Lung (tissue), 12 donors: ENCODE data around the gene LSAMP. TPM values are rescaled to one million over a fixed set of nuclear protein-coding genes. Genes with fewer than 3 reads are reported as not detected.
"Not testable (repeated sequence)": the region's sequence is repeated elsewhere in the genome, so short reads cannot be mapped to it uniquely, and the experiment has no call there.

Experiments used
- ATAC-seq: fragments of 200-7000 bp; cut with Tn5 transposase; one replicate; pipeline ENCODE4 v1.9.1; 2020; ENCODE audit warnings: moderate number of reproducible peaks; ENCODE audit not compliant: insufficient read depth, low FRiP score
- DNase-seq, 3 donors: peaks; one replicate each; pipeline ENCODE4 v3.0.0-alpha.2; 2013 to 2017
- H3K27ac ChIP-seq, 2 donors: one replicate each; pipeline ENCODE4 v1.5.1; 2013; ENCODE audit warnings: mild to moderate bottlenecking in 2 of 2, moderate library complexity in 2 of 2, control low read depth in 1 of 2, inconsistent platforms in 1 of 2, low read depth in 1 of 2, low read length in 1 of 2
- H3K27me3 ChIP-seq, 3 donors: one replicate each; pipeline ENCODE4 v1.5.1; 2013; ENCODE audit warnings: low read length in 2 of 3; ENCODE audit not compliant: control insufficient read depth in 3 of 3, insufficient read depth in 3 of 3
- H3K36me3 ChIP-seq, 4 donors: one replicate each; pipeline ENCODE4 v1.5.1; 2013; ENCODE audit warnings: low read length in 4 of 4, mild to moderate bottlenecking in 1 of 4, moderate library complexity in 1 of 4; ENCODE audit not compliant: control insufficient read depth in 4 of 4, insufficient read depth in 4 of 4
- H3K4me1 ChIP-seq, 5 donors: one replicate each; pipeline ENCODE4 v1.5.1; 2013; ENCODE audit warnings: low read length in 5 of 5, mild to moderate bottlenecking in 2 of 5, moderate library complexity in 1 of 5; ENCODE audit not compliant: control insufficient read depth in 5 of 5, insufficient read depth in 5 of 5
- H3K4me3 ChIP-seq: one replicate; pipeline ENCODE4 v1.5.1; 2013; ENCODE audit warnings: mild to moderate bottlenecking, control low read depth, moderate library complexity
- H3K9ac ChIP-seq, 2 donors: one replicate each; pipeline ENCODE4 v1.5.1; 2013; ENCODE audit warnings: low read length in 2 of 2, control low read depth in 1 of 2; ENCODE audit not compliant: insufficient read depth in 1 of 2
- H3K9me3 ChIP-seq, 4 donors: one replicate each; pipeline ENCODE4 v1.5.1; 2013; ENCODE audit warnings: low read length in 3 of 4, mild to moderate bottlenecking in 1 of 4, moderate library complexity in 1 of 4; ENCODE audit not compliant: control insufficient read depth in 4 of 4, insufficient read depth in 3 of 4
- WGBS, 2 donors: extraction: QIAGEN DNeasy Blood & Tissue Kit; methylation state at CpG; one replicate each; pipeline ENCODE4 v1.1.7; 2013; 5-methylcytosine and 5-hydroxymethylcytosine counted together
- polyA plus RNA-seq, 2 donors: library from polyadenylated mRNA; stranded (reverse); fragments of 200-250 nt; gene quantifications; one replicate each; pipeline ENCODE4 v1.2.1, GENCODE V29; 2013
- total RNA-seq, 2 donors: library from RNA; depleted of rRNA in 1 of 2; stranded (reverse); fragments of >200 nt in 1 of 2; gene quantifications; one replicate each; pipeline ENCODE4 v1.2.1, GENCODE V29; 2014 to 2021
- TF ChIP-seq, protein P1 (sequence below): IDR thresholded peaks from 2 replicates; pipeline ENCODE4 v1.5.1; 2012; ENCODE audit warnings: mild to moderate bottlenecking; ENCODE audit errors: control extremely low read depth, extremely low read depth
- donor health status: control.
- donor health status: control.
- donor health status: Bipolar disorder and iron deficiency.
- donor health status: healthy.
- donor health status: DM: yes; HTN: yes; CAD: no.

Gene LSAMP
- total and polyA plus RNA-seq, 4 donors, result 1.6 to 21.9 (median 9.5) TPM

DNA sequence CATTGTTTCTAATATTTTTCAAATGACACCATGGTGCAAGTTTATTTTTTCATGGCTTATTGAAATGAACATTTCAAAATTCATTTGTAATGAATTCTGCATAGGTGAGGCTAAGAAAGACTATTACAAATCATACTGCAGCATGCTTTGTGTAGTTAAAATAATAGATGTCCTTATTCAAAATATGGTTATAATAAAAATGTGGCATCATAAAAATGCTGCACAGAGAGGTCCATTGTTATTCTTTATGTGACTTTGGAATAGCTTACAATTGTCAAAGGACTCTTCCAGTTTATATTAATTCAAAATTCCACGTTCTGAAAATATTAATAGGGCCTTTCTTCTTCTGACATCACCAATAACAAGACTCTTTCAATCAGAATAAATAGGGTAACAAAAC, 599.3 kb downstream of the LSAMP start:
- H3K27ac ChIP-seq, result no peak overlapping the region
- peaks cover 0 to 8% (median 0%) of the 10 kb centered on the region in 4 donors for H3K36me3 ChIP-seq
- H3K4me3 ChIP-seq, result no peak overlapping the region
- H3K9me3 ChIP-seq, result no peaks in the 10 kb centered on the region
- H3K4me1 ChIP-seq, result peaks cover 0 to 2% (median 0%) of the 10 kb centered on the region in 5 donors
- TF ChIP-seq, protein P1, sequence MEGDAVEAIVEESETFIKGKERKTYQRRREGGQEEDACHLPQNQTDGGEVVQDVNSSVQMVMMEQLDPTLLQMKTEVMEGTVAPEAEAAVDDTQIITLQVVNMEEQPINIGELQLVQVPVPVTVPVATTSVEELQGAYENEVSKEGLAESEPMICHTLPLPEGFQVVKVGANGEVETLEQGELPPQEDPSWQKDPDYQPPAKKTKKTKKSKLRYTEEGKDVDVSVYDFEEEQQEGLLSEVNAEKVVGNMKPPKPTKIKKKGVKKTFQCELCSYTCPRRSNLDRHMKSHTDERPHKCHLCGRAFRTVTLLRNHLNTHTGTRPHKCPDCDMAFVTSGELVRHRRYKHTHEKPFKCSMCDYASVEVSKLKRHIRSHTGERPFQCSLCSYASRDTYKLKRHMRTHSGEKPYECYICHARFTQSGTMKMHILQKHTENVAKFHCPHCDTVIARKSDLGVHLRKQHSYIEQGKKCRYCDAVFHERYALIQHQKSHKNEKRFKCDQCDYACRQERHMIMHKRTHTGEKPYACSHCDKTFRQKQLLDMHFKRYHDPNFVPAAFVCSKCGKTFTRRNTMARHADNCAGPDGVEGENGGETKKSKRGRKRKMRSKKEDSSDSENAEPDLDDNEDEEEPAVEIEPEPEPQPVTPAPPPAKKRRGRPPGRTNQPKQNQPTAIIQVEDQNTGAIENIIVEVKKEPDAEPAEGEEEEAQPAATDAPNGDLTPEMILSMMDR, result no peak
- WGBS, 2 donors, result 28 to 40% methylated on average over 1 of the region's 1 CpG
- no peak for DNase-seq
- H3K27me3 ChIP-seq, result no peaks in the 10 kb centered on the region
- H3K9ac ChIP-seq, result no peak overlapping the region
- ATAC-seq, result no peak

DNA sequence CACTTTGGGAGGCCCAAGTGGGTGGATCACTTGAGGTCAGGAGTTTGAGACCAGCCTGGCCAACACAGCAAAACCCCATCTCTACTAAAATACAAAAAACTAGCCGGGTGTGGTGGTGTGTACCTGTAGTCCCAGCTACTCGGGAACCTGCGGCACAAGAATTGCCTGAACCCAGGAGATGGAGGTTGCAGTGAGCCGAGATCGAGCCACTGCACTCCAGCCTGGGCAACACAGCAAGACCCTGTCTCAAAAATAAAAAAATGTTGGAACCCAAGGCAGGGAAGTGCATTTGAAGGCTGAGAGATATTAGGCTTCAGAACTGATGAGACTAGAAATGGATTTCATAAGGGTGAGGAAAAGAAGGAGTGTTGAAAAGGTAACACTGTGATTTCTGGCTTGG, 600.6 kb downstream of the LSAMP start:
- not testable (repeated sequence) for H3K4me1 ChIP-seq, H3K4me3 ChIP-seq, H3K36me3 ChIP-seq, H3K9me3 ChIP-seq, H3K27me3 ChIP-seq, H3K9ac ChIP-seq, H3K27ac ChIP-seq, DNase-seq, ATAC-seq
- WGBS, 2 donors, result 86 to 97% methylated on average over 5 of the region's 5 CpGs

DNA sequence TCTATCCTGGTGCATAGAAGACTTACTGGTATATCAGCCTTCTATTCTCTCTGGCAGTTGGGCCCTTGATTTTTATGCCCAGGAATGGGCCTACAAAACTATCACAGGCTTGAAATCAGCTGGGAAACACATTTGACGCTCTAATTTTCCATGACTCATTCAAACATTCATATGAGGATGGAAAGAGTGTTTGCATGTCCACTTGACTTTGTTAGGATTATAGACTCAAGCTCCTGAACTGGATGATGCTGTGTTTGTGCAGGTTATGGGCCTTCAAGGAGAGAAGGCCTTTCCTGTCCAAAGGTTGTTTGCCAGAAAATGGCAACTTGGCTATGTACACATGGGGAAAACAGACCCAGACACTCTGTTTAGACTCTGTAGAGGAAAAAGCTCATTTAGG, 602.1 kb downstream of the LSAMP start:
- H3K27me3 ChIP-seq, result no peaks in the 10 kb centered on the region
- H3K4me1 ChIP-seq, result peaks cover 0 to 2% (median 0%) of the 10 kb centered on the region in 5 donors
- no peak overlapping the region for H3K9ac ChIP-seq
- 69 to 75% methylated on average over 1 of the region's 1 CpG for WGBS, 2 donors
- no peak overlapping the region for H3K27ac ChIP-seq
- DNase-seq (peak in 1 of 3 donors; percentile 27), ATAC-seq (peak; percentile 86)
- no peaks in the 10 kb centered on the region for H3K9me3 ChIP-seq
- peaks cover 0 to 5% (median 3%) of the 10 kb centered on the region in 4 donors for H3K36me3 ChIP-seq
- H3K4me3 ChIP-seq, result no peak overlapping the region
- TF ChIP-seq, protein P1, result no peak

DNA sequence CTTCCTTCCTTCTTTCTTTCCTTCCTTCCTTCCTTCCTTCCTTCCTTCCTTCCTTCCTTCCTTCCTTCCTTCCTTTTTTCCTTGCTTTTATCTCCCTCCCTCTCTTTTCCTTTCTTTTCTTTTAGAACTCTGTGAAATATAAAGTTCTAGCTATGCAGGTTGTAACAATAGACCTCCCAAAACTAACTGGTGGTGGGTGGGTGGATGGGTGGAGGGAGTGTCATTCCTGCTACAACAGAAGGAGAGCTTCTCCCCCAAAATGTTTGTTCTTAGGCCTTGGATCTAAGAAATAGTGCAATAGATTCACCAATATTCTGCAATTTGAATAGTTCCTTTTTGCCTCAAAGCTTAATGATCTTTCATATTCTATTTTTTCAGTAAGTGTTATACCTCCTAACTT, 606.0 kb downstream of the LSAMP start:
- TF ChIP-seq, protein P1, result no peak
- ATAC-seq, result no peak
- H3K9me3 ChIP-seq, result no peaks in the 10 kb centered on the region

More for the DNA sequence above, 606.0 kb downstream of the LSAMP start:
- Histone ChIP-seq H3K4me3 (no peak overlapping the region), H3K27me3 (no peaks in the 10 kb centered on the region), H3K36me3 (peaks cover 0 to 5% (median 3%) of the 10 kb centered on the region in 4 donors), H3K4me1 (no peaks in the 10 kb centered on the region), H3K9ac (no peak overlapping the region), H3K27ac (no peak overlapping the region)
- no peak for DNase-seq
